T-helper 22 cell (primary cell): Measurements from ENCODE around the gene HDGFL3.
"Not testable (repeated sequence)": the region's sequence is repeated elsewhere in the genome, so short reads cannot be mapped to it uniquely, and the experiment has no call there.

Source experiments
- DNase-seq: peaks from one replicate; pipeline ENCODE4 v3.0.0-alpha.2; 2020; ENCODE audit warnings: low read depth

Gene HDGFL3

GRCh38 chr15:83207660-83208366 is at the start of gene HDGFL3:
Gene HDGFL3, minus strand, starts transcription at chr15:83207823. Its CDS starts 409 bp downstream, at chr15:83207414.
- DNase-seq = no peak

- no peak for DNase-seq
These were observed 43.2 kb upstream of the HDGFL3 start for GRCh38 chr15:83250781-83251180.

- DNase-seq = no peak
These were observed 41.4 kb upstream of the HDGFL3 start for GRCh38 chr15:83249030-83249343.

GRCh38 chr15:83248151-83249029 is 40.8 kb upstream of the HDGFL3 start:
- no peak for DNase-seq

- no peak for DNase-seq
These were observed 36.0 kb upstream of the HDGFL3 start for GRCh38 chr15:83243634-83244033.

- no peak for DNase-seq
These were observed 22.6 kb upstream of the HDGFL3 start for GRCh38 chr15:83230242-83230641.

GRCh38 chr15:83225449-83225848 is 17.8 kb upstream of the HDGFL3 start:
- no peak for DNase-seq

- DNase-seq = not testable (repeated sequence)
These were observed 14.2 kb upstream of the HDGFL3 start for GRCh38 chr15:83221781-83222180.

GRCh38 chr15:83219026-83219425 is 11.4 kb upstream of the HDGFL3 start:
- DNase-seq = no peak

- no peak for DNase-seq
These were observed 7.7 kb upstream of the HDGFL3 start for GRCh38 chr15:83215306-83215705.

- DNase-seq = no peak
These were observed 3.0 kb upstream of the HDGFL3 start for GRCh38 chr15:83210619-83211018.

- no peak for DNase-seq
These were observed 1.7 kb upstream of the HDGFL3 start for GRCh38 chr15:83209333-83209732.

- no peak for DNase-seq
These were observed 691 bp upstream of the HDGFL3 start for GRCh38 chr15:83208367-83208661.

- no peak for DNase-seq
These were observed 489 bp downstream of the HDGFL3 start for GRCh38 chr15:83207009-83207659.

- DNase-seq = no peak
These were observed 1.1 kb downstream of the HDGFL3 start for GRCh38 chr15:83206526-83207008.

- DNase-seq = no peak
These were observed 1.8 kb downstream of the HDGFL3 start for GRCh38 chr15:83205725-83206324.

GRCh38 chr15:83204697-83205096 is 2.9 kb downstream of the HDGFL3 start:
- DNase-seq = no peak

- no peak for DNase-seq
These were observed 4.1 kb downstream of the HDGFL3 start for GRCh38 chr15:83203543-83203942.

- DNase-seq = no peak
These were observed 7.0 kb downstream of the HDGFL3 start for GRCh38 chr15:83200589-83200988.

- no peak for DNase-seq
These were observed 7.5 kb downstream of the HDGFL3 start for GRCh38 chr15:83200162-83200561.

- no peak for DNase-seq
These were observed 8.3 kb downstream of the HDGFL3 start for GRCh38 chr15:83199288-83199687.

GRCh38 chr15:83198476-83198875 is 9.1 kb downstream of the HDGFL3 start:
- DNase-seq = no peak

GRCh38 chr15:83194528-83194927 is 13.1 kb downstream of the HDGFL3 start:
- DNase-seq = no peak
